ENCODE results near the gene SMC1A.
"Not testable (repeated sequence)": the region's sequence is repeated elsewhere in the genome, so short reads cannot be mapped to it uniquely, and the experiment has no call there.

DNA sequence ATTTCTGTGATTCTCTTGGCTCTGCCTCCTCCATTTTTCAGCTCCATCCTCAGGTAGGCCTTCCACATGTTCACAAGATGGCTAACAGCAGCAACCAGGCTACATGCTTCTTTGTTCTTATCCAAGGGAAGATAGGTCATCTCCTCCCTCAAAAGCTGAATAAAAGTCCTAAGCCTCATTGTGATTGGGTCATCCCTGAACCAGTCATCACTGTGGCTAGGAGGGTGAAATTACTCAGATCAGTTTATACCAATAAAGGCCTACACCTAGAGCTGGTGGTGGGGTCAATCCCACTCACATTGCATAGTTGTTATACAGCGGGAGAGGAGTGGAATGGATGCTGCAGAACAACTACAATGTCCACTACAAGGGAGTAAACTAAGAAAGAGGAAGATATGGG, 56.0 kb downstream of the SMC1A start:
- TF ChIP-seq CTCF (IDR thresholded peaks at IDR 0.05); ZFX (IDR thresholded peaks at IDR 0.05; ENCODE audit: borderline replicate concordance): not testable (repeated sequence)

Data from 22Rv1 (cell line).